ENCODE measurements around the gene CAMK1D.

- TF ChIP-seq, protein P1, sequence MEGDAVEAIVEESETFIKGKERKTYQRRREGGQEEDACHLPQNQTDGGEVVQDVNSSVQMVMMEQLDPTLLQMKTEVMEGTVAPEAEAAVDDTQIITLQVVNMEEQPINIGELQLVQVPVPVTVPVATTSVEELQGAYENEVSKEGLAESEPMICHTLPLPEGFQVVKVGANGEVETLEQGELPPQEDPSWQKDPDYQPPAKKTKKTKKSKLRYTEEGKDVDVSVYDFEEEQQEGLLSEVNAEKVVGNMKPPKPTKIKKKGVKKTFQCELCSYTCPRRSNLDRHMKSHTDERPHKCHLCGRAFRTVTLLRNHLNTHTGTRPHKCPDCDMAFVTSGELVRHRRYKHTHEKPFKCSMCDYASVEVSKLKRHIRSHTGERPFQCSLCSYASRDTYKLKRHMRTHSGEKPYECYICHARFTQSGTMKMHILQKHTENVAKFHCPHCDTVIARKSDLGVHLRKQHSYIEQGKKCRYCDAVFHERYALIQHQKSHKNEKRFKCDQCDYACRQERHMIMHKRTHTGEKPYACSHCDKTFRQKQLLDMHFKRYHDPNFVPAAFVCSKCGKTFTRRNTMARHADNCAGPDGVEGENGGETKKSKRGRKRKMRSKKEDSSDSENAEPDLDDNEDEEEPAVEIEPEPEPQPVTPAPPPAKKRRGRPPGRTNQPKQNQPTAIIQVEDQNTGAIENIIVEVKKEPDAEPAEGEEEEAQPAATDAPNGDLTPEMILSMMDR (IDR thresholded peaks at IDR 0.05) = no peak
- no peak for TF ChIP-seq POLR2A (IDR thresholded peaks at IDR 0.05)
Measured at GRCh38 chr10:12742771-12743170, 393.4 kb downstream of the CAMK1D start.

Measured in right lobe of liver (tissue), 4 donors.